ENCODE data around the gene IBTK.
"Not testable (repeated sequence)": the region's sequence is repeated elsewhere in the genome, so short reads cannot be mapped to it uniquely, and the experiment has no call there.

IBTK gene, protein sequence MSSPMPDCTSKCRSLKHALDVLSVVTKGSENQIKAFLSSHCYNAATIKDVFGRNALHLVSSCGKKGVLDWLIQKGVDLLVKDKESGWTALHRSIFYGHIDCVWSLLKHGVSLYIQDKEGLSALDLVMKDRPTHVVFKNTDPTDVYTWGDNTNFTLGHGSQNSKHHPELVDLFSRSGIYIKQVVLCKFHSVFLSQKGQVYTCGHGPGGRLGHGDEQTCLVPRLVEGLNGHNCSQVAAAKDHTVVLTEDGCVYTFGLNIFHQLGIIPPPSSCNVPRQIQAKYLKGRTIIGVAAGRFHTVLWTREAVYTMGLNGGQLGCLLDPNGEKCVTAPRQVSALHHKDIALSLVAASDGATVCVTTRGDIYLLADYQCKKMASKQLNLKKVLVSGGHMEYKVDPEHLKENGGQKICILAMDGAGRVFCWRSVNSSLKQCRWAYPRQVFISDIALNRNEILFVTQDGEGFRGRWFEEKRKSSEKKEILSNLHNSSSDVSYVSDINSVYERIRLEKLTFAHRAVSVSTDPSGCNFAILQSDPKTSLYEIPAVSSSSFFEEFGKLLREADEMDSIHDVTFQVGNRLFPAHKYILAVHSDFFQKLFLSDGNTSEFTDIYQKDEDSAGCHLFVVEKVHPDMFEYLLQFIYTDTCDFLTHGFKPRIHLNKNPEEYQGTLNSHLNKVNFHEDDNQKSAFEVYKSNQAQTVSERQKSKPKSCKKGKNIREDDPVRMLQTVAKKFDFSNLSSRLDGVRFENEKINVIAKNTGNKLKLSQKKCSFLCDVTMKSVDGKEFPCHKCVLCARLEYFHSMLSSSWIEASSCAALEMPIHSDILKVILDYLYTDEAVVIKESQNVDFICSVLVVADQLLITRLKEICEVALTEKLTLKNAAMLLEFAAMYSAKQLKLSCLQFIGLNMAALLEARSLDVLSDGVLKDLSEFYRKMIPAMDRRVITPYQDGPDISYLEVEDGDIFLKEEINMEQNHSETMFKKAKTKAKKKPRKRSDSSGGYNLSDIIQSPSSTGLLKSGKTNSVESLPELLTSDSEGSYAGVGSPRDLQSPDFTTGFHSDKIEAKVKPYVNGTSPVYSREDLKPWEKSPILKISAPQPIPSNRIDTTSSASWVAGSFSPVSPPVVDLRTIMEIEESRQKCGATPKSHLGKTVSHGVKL (N-terminal part only)

DNA sequence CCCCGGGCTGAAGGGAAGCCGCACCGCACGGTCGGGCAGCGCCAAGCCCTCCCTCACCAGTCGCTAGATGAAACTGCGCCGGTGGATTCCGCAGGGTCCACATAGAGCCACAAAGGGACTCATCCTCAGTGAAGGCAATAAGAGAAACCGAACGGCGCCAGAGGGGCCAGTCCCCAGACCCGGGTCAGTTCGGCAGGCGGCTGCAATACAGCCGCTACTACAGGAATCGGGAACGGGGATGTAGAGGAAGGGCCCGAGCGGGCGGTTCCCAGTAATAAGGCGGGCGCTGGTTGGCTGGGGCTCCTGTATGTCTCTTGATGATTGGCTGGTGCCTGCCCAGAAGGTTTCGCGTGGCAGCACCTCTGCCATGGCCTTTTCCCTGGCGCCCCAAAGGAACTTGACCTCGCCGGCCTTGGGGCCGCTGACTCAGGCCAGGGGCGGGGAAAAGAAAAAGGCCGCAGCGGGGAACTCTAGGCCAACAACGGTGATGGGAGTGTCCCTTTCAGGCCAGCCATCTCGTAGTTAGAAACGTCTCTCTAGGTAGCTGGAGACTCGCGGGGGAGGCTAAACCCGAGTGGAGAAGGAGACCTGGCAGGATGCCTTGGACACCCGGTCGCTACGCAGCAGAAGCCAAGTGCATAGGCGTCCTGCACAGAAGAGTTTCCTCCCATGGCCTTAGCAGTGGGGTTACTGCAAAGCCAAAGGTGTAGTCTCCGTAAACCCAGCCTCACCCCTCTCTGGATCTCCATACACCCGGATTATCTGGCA lies at the start of gene IBTK:
Gene IBTK, minus strand, starts transcription at position 240 of the 768 bp plus-strand sequence. CDS start 7,258 bp downstream, outside the sequence.
- DNase-seq: peak; percentile 87 to 92

DNA sequence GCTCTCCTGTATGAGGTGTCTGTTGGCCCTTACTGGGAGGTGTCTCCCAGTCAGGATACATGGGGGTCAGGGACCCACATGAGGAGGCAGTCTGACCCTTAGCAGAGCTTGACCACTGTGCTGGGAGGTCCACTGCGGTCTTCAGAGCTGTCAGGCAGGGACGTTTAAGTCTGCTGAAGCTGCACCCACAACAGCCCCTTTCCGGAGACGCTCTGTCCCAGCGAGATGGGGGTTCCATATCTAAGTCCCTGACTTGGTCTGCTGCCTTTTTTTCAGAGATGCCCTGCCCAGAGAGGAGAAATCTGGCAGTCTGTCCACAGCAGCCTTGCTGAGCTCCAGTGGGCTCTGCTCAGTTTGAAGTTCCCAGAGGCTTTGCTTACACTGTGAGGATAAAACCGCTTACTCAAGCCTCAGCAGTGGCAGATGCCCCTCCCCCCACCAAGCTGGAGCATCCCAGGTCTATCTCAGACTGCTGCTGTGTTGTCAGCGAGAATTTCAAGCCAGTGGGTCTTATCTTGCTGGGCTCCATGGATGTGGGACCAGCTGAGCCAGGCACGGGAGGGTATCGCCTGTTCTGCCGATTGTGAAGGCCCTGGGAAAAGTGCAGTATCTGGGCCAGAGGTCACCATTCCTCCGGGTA lies 36.3 kb upstream of the IBTK start:
- no peak for DNase-seq

DNA sequence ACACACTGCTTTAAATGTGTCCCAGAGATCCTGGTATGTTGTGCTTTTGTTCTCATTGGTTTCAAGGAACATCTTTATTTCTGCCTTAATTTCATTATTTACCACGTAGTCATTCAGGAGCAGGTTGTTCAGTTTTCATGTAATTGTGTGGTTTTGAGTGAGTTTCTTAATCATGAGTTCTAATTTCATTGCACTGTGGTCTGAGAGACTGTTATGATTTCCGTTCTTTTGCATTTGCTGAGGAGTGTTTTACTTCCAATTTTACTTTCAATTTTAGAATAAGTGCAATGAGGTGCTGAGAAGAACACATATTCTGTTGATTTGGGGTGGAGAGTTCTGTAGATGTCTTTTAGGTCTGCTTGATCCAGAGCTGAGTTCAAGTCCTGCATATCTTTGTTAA lies 34.0 kb upstream of the IBTK start:
- not testable (repeated sequence) for DNase-seq

DNA sequence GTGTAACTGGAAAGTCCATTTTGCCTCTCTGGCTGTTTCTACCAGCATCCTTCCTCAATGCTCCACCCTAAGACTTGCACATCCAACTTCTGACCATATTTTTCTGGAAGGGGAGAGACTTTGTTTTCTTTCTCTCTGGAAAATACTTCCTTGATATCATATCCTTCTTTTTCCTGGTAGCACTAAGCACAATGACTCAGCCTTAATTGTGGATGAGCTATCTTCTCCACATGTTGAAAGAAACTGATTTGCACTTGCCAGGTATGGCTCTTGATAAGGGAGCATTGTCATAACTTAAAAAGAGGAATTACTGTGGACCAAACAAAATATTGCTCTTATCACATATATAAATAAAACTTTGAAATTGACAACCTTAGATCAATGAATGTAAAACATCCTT lies 30.1 kb upstream of the IBTK start:
- no peak for DNase-seq

DNA sequence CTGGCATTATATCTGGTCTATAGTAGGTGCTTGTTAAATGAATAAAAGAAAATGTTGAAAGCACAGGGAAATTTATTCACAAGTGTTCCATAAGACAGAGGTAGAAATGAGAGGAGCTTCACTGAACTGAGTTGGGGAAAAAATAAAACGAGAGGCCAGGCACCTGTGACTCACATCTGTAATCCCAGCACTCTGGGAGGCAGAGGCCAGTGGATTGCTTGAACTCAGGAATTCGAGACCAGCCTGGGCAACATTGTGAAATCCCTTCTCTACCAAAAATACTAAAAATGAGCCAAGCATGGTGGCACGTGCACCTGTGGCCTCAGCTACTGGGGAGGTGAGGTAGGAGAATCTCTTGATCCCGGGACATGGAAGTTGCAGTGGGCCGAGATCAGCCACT lies 28.1 kb upstream of the IBTK start:
- no peak for DNase-seq

DNA sequence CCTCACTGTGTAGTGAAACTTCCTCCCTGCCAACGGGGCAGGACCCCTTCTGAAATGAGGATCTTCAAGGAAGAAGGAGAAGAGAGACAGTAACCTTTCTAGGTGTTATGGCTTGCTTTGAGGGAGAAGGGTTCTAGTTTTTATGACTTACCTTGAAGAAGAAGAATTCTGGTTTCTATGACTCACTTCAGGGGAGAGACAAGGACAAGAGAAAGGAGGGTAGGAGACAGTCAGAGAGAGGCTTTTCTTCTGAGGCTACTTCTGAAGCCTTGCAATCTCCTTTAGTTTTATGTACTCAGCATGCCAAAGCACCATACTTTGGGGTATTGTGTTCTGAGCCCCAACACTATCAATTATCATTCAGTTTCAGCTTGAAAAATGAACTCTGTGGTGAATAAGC lies 25.8 kb upstream of the IBTK start:
- DNase-seq: no peak

DNA sequence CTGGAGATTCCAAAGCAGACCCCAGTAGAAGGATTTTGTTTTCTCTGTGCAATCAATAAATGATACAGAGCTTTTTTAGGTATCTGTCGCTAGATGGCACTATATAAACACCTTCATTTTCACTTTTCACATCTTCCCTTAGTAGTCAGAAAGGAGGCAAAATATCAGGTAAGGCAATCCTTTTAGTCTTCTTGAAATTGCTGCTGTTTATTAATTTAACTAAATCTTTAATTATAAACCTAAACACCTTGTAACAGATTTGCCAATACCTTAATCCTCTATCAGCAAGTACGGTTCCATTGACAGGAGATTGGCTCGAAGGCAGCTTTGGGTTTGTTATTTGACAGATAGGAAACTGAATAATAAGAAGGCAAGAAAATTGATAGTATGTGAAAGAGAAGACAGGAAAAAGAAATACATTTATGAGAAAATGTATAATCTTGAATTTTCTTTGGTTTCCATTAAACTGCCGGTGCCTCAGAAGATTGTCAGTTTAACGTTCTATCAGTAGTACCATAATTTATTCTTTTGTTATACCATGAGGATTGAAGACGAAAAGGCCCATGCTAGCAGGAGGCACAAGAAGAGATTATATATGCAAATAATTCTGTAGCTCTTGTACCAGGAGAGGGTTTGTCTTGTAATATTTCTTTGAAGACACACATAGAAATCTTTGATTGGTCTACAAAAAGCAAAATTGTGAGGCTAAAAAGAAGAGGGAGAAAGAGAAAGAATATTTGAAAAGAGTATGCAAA lies 23.5 kb upstream of the IBTK start:
- no peak for DNase-seq

DNA sequence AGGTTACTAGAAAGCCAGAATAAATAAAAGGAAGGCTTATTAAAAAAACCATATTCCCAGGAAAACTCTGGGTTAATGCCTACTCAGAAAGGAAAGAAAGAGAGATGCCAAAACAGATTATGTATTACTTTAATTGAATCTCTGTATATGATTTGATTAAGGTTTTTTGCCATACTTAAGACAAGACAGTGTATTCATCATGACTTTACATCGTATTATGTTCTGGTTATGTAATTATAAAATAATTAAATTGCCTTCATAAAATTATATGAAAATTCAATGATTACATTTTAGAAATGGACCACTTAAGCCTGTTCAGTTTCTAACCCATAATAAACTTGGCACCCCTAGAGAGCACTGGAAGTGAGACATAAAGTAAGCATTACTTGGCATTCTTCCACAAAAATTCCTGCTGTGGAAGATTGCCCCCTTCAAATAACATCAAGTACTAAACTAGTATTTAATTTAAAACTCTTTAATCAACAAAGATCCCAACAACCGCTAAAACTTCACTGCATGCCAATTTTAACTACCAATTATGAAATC lies 20.8 kb upstream of the IBTK start:
- DNase-seq: no peak

DNA sequence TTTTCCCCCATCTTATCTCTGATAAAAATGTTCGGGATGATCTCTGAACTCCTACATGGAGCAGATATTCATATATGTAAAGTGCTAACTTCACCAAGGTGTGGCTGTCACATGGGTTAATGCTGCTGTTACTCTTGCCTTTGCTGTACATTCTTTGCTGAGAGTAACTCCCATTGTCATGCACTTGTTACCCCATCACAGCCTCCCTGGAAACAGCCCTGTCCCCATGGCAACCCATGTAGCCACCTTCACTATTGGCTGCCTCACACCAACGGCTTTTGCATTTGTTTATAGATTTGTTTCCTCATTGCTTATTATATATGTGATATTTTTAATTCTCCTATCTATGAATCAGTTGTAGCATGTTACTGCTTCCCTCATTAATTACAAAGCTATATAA lies 17.3 kb upstream of the IBTK start:
- no peak for DNase-seq

DNA sequence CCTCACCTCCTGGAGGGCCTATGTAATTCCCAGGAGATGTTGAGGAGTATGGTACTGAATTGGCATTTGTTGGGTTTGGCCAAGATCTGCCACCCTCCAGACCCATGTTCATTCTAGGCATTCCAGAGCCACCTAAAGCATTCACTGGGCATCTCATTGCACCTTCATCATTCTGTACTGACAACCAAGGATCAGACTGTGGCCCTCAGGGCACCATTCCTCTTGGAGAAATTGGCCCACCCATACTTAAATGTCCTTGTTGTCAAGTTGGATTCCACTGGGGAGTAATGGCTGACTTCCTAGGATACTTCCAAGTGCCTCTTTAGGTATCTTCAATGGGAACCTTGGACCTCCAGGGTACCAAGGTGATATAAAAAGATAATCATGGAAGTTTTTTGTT lies 16.8 kb upstream of the IBTK start:
- no peak for DNase-seq

DNA sequence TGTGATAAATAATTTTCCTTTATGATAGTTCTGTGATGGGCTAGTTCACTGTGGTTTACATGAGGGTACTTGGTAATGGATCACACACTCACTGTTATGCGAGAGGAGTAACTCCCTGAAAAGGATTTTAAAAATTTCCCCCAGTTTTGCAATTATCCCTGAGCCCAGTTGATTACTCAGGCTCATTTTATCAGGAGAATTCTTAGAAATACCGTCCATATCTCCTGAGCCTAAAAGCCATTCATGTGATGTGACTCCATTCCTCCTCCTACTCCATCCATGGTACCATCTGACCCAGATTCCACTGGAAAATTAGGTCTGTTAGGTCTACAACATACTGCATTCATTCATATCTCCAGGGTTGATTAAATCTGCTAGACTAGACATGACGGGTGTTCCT lies 16.4 kb upstream of the IBTK start:
- DNase-seq: no peak

DNA sequence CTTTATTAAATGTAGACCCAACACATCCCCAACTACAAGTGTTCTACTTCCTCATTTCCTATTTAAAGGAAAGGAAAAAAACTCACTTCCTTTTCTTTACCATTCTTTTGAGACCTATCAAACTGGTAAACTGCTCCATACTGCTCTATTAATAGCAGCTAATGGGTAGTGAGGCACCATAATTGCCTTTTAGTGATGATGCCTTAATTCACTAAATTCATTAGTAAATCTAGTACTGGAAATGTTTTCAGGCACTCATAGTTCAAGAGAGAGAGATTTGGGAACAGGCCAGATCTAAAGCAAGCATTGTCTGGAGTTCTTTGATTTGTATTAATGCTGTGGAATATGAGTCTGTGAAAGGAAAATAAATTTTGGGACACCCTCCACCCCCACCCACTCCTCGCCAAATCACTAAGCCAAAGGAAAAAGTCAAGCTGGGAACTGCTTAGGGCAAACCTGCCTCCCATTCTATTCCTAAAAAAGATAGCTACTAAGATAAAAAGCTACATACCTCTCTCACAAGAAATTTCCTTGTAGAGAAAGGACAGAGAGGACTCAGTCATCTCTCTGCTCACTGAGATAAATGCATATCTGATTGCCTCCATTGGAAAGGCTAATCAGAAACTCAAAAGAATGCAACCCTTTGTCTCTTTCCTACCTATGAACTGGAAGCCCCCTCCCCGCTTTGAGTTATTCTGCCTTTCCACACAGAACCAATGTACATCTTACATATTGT lies 13.6 kb upstream of the IBTK start:
- no peak for DNase-seq

DNA sequence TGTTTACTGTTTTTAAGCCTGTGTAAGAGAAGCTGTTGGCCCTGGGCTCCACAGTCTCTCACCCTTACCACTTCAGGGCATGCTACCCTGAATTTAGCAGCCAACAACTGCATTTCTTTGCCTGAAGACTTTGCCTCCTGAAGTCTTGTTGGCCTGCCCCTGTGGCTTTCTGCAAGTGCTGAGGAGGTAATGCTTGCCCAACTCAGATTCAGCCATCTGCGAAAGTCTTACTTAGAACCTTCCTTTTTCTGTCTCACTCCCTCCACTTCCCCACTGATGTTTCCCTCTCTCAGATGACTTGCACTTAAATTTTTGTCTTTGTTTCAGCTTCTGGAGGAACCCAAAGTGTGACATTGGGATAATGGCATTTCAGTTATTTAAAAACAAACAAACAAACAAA lies 11.8 kb upstream of the IBTK start:
- DNase-seq: no peak

DNA sequence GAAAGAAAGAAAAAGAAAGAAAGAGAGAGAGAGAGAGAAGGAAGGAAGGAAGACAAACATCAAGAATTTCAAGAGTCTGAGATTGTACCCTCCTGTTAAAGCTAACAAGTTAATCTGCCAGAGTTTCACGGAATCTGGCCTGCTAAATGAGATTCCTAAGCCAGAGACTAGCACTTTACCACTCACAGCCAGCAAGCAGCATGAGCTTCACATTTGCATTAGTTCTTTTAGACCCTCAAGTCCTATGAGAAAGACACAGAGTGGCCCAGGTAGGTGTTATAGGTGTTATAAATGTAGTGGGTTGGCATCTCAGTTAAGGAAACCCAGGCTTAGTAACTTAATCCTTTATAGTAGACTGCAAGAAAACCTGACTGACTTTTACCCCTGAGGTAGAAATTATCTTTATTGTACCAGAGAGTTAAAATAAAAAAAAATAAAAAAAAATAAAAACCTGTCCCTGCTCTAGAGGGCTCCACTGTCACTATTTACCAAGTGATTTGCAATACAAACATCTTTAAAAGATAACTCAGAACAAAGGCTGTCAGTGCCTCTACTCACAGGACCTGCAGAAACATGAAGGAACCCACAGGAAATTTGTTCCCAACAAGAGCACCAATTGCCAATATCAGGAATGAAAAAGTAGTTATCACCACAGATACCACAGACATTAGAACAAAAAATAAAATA lies 9.7 kb upstream of the IBTK start:
- DNase-seq: no peak

DNA sequence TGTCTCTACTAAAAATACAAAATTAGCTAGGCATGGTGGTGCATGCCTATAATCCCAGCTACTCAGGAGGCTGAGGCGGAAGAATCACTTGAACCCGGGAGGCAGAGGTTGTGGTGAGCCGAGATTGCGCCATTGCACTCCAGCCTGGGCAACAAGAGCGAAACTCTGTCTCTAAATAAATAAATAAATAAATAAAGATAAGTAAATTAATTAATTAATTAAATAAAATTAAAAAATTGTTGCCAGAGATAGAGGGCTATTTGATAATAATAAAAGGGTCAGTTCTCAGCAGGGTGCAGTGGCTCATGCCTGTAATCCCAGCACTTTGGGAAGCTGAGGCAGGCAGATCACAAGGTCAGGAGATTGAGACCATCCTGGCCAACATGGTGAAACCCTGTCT lies 7.2 kb upstream of the IBTK start:
- not testable (repeated sequence) for DNase-seq

DNA sequence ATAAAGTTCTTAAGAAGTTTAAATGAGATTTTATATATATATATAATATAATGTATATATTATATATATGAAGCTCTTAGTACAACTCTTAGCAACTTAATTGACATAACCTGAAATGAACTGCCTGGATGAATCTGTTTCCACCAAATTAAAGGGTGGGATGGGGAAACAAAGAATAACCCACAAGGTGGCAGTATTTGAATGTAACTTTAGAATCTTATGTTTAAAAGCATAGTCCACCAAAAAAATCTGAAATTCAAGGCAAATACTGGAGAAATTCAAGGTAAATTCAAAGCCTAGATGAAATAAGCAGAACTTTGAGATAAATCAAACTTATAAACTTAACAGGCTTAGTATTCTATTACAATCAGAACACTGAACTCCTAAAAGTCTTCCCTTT lies 4.4 kb upstream of the IBTK start:
- no peak for DNase-seq

DNA sequence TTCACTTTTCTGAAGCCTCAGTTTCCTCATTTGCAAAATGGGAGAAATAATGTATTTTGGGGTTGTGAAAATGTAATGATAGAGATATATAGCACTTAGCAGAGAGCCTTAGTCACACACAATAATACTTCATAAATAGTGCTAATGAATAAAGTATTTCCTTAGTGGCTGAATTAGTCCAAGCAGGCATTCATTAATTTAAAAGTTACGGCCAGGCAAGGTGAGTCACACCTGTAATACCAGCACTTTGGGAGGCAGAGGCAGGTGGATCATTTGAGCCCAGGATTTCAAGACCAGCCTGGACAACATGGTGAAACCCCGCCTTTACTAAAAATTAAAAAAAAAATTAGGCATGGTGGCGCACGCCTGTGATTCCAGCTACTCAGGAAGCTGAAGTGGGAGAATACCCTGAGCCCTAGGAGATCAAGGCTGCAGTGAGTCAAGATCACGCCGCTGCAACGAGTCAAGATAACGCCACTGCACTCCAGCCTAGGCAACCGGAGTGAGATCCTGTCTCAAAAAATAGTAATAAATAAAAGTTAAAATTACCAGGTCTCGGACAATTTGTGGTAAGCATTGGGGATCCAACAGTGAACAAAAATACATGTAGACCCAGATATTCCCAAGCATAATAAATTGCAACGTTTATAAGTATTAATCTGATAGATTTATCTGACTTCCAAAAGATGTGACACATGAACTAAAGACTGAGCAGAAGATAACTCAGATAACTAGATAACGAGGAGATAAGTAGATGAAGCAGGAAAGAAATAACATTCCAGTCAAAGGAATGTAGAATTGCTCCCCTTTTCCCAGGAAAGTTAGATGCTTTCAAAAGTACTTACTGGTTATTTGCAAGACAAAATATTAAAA lies 2.1 kb upstream of the IBTK start:
- no peak for DNase-seq

DNA sequence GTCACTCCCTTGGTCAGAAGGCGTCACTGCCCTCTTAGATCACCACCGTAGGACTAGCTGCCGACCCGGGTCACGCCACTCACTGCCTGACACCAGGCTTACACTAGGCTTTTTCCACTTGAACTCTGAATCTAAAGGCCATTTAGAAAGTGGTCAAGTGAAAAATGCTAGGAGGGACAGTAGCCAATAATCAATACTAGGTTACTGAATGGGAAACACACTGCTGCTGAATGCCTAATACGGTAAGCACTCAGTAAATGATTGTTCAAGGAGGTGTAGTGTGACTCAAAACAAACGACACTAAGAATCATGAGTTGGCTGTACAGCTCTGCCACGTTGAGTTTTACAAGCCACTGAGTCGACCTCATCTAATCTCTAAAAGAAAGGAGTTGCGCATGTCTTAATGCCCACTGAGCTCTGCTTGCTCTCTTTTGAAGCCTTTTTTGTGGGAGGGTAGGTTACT lies 760 bp upstream of the IBTK start:
- no peak for DNase-seq

Data from activated CD4-positive, alpha-beta T cell treated with anti-CD3 and anti-CD28 coated beads, Interleukin-2, amount 50 U/mL, for 4 hours (primary cell).